SH-SY5Y (cell line): ENCODE data around the gene EIF1AD.

ENCODE experiments used
- GATA2 ChIP-seq: IDR thresholded peaks from 2 replicates; pipeline ENCODE4 v1.6.1; 2011; ENCODE audit warnings: mild to moderate bottlenecking, low read depth, low read length
- GATA3 ChIP-seq: IDR thresholded peaks from 2 replicates; pipeline ENCODE4 v1.6.1; 2011; ENCODE audit warnings: low read depth, mild to moderate bottlenecking, low read length, moderate library complexity

DNA sequence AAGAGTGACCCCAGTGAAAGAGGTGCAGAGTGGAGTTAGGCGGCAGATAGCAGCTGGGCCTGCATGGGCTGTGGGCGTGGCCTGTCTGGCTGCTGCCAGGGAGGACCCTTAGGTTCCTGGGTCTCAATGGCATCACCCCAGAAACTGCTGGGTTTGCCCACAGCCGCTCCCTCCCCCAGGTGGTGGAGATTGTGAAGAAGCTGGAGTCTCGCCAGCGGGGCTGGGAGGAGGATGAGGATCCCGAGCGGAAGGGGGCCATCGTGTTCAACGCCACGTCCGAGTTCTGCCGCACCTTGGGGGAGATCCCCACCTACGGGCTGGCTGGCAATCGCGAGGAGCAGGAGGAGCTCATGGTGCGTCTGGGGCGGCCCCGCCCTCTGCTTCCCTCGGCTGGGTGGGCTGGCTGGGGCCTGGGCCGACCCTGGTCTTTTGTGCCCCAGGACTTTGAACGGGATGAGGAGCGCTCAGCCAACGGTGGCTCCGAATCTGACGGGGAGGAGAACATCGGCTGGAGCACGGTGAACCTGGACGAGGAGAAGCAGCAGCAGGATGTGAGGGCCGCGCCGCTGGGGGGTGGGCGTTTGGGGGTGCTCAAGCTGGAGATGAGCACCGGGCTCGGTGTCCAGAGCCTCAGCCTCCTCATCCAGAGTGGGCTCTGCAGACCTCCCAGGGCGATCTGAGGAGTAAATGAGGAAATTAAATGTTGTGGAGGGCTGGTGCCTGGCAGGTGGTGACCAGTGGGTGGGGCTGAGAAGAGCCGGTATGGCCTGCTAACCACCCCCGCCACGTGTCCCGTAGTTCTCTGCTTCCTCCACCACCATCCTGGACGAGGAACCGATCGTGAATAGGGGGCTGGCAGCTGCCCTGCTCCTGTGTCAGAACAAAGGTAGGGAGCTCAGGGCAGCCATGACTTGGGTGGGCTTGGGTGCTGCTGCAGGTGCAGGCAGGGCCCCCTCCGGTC, 25.5 kb downstream of the EIF1AD start:
- TF ChIP-seq GATA2 (no peak), GATA3 (no peak)
